Fibroblast of mammary gland (primary cell): ENCODE measurements around the gene RASA1.
"Not testable (repeated sequence)": the region's sequence is repeated elsewhere in the genome, so short reads cannot be mapped to it uniquely, and the experiment has no call there.

ENCODE experiments used
- DNase-seq: peaks from one replicate; pipeline ENCODE4 v3.0.0-alpha.2; 2010; ENCODE audit warnings: low read depth
- H3K4me3 ChIP-seq: 2 replicates; pipeline ENCODE4 v1.5.1; 2011; ENCODE audit warnings: low read depth, mild to moderate bottlenecking, low read length, moderate library complexity; ENCODE audit not compliant: control insufficient read depth
- CTCF ChIP-seq: conservative IDR thresholded peaks from 2 replicates; pipeline ENCODE4 v1.5.1; 2011; ENCODE audit warnings: low read depth, low read length, inconsistent platforms; ENCODE audit not compliant: control insufficient read depth, insufficient read depth

RASA1 gene

GRCh38 chr5:87260604-87261192 is 7.0 kb upstream of the RASA1 start:
- H3K4me3 ChIP-seq, result no peak overlapping the region
- TF ChIP-seq CTCF, result no peak
- no peak for DNase-seq

GRCh38 chr5:87263498-87263897 is 4.2 kb upstream of the RASA1 start:
- no peak overlapping the region for H3K4me3 ChIP-seq
- no peak for TF ChIP-seq CTCF
- no peak for DNase-seq

- H3K4me3 ChIP-seq, result peak overlapping the region; percentile 92
- DNase-seq, result no peak
- no peak for TF ChIP-seq CTCF
Observed at GRCh38 chr5:87266914-87267573, 639 bp upstream of the RASA1 start.

GRCh38 chr5:87268126-87268969 is 665 bp downstream of the RASA1 start:
- peak; percentile 66 for DNase-seq
- TF ChIP-seq CTCF, result no peak
- H3K4me3 ChIP-seq, result peak overlapping the region; percentile 92

GRCh38 chr5:87268970-87269377 is 1.3 kb downstream of the RASA1 start:
- peak overlapping the region; percentile 92 for H3K4me3 ChIP-seq
- no peak for TF ChIP-seq CTCF
- peak; percentile 5 for DNase-seq

- not testable (repeated sequence) for H3K4me3 ChIP-seq, DNase-seq
Observed at GRCh38 chr5:87270888-87271287, 3.2 kb downstream of the RASA1 start.

GRCh38 chr5:87276655-87277054 is 9.0 kb downstream of the RASA1 start:
- no peak overlapping the region for H3K4me3 ChIP-seq
- no peak for TF ChIP-seq CTCF
- no peak for DNase-seq
